Thoracic aorta (tissue), 2 donors: ENCODE measurements around the gene MACROD1. TPM values are rescaled to one million over a fixed set of nuclear protein-coding genes. Genes with fewer than 3 reads are reported as not detected.
A peak's percentile ranks its signal among the peaks of the same experiment; 100 is the strongest.

Source experiments
- ATAC-seq: fragments of 150-250 bp; one replicate; pipeline ENCODE4 v1.8.0; 2017; ENCODE audit warnings: low read depth; ENCODE audit not compliant: insufficient number of reproducible peaks, low FRiP score
- DNase-seq: peaks from one replicate; pipeline ENCODE4 v3.0.0-alpha.2; 2020; ENCODE audit warnings: low spot score
- H3K27ac ChIP-seq, 2 donors: fragments of 200-600 bp; sonication (generic); 1 replicate in 1 of 2; 2 replicates in 1 of 2; pipeline ENCODE4 v1.5.1; 2016; ENCODE audit warnings: mild to moderate bottlenecking in 2 of 2, moderate library complexity in 2 of 2
- H3K27me3 ChIP-seq: fragments of 200-600 bp; sonication (generic); replicated peaks from 2 replicates; pipeline ENCODE4 v1.6.0; 2016; ENCODE audit warnings: mild to moderate bottlenecking; ENCODE audit not compliant: insufficient read depth
- H3K36me3 ChIP-seq: fragments of 200-600 bp; sonication (generic); one replicate; pipeline ENCODE4 v1.5.1; 2016
- H3K4me1 ChIP-seq, 2 donors: fragments of 200-600 bp; sonication (generic); 1 replicate in 1 of 2; 2 replicates in 1 of 2; pipeline versions ENCODE4 v1.5.1 to v1.6.0; 2016; ENCODE audit warnings: low read depth in 2 of 2, mild to moderate bottlenecking in 1 of 2; ENCODE audit not compliant: control insufficient read depth in 1 of 2
- H3K4me3 ChIP-seq: fragments of 200-600 bp; sonication (generic); 2 replicates; pipeline ENCODE4 v1.5.1; 2016; ENCODE audit warnings: mild to moderate bottlenecking
- H3K9me3 ChIP-seq: fragments of 200-600 bp; sonication (generic); 2 replicates; pipeline ENCODE4 v1.5.1; 2016
- CTCF ChIP-seq: fragments of 200-600 bp; sonication (generic); IDR thresholded peaks from one replicate; pipeline ENCODE4 v1.5.1; 2019; ENCODE audit warnings: antibody characterized with exemption
- total RNA-seq, 2 donors: library from RNA; depleted of rRNA; stranded (reverse); fragments of >200 nt; gene quantifications; one replicate each; pipeline versions ENCODE4 v1.1.0 to v1.2.3, GENCODE V29; 2016

The MACROD1 gene
- total RNA-seq, 2 donors from 2014 or later, result 15.8 to 17.6 TPM

GRCh38 chr11:64178203-64178602 lies 12.3 kb upstream of the MACROD1 start:
- no peaks in the 10 kb centered on the region for H3K36me3 ChIP-seq
- H3K27me3 ChIP-seq, result no peaks in the 10 kb centered on the region
- no peak overlapping the region for H3K27ac ChIP-seq
- no peak overlapping the region for H3K4me3 ChIP-seq
- H3K9me3 ChIP-seq, result no peaks in the 10 kb centered on the region
- no peak for ATAC-seq
- DNase-seq, result no peak
- H3K4me1 ChIP-seq, result peaks cover 13 to 25% of the 10 kb centered on the region in 2 donors
- TF ChIP-seq CTCF, result no peak

DNA sequence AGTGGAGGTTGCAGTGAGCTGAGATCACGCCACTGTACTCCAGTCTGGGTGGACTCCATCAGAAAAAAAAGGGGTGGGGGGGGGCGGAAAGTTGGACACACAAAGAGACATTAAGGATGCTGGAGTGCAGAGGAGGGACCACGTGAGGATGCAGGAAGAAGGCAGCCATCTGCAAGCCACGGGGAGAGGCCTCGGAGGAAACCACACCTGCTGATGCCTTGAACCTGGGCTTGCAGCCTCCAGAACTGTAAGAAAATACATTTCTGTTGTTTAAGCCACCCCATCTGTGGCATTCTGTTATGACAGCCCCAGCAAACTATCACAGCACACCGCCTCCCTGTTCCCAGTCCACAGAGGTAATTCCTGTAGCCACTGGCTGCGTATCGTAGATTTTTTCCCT lies 10.8 kb upstream of the MACROD1 start:
- H3K27ac ChIP-seq, result no peak overlapping the region
- DNase-seq, result no peak
- H3K9me3 ChIP-seq, result no peaks in the 10 kb centered on the region
- no peaks in the 10 kb centered on the region for H3K36me3 ChIP-seq
- no peak overlapping the region for H3K4me3 ChIP-seq
- peaks cover 9 to 13% of the 10 kb centered on the region in 2 donors for H3K4me1 ChIP-seq
- no peaks in the 10 kb centered on the region for H3K27me3 ChIP-seq
- no peak for ATAC-seq
- TF ChIP-seq CTCF, result no peak

DNA sequence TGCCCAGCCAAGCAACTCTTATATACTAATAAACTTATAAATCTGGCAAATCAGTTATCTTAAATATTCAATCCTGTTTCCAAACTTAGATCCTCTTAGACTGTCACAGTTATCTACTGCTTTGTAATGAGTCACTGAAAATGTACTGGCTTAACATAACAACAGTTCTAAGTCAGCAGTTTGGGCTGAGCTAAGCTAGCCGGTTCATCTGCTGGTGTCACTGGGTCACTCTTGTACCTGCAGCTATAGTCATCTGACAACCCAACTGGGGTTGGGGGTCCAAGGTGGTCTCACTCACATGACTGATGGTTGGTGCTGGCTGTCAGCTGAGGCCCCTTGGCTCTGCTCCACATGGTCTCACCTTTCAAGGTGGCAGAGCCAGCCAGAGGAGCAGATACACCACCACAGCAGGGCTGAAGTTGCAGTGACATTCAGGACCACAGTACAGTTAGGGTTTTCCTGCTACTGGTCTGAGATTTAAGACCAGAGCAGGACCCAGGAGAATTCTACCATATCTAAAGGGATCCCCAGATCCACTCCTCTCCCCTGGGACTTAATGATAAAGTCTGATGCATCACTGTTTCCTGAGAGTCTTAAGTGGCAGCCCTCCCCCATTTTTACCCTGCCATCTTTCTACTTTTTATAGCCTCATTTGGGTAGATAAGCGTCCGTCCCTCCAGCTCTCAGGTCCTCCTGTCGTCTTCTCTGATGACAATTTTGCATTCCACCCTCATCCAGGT lies 7.9 kb upstream of the MACROD1 start:
- no peak for TF ChIP-seq CTCF
- H3K4me3 ChIP-seq, result no peak overlapping the region
- H3K27ac ChIP-seq, result no peak overlapping the region
- no peaks in the 10 kb centered on the region for H3K27me3 ChIP-seq
- ATAC-seq (no peak), DNase-seq (no peak)
- H3K9me3 ChIP-seq, result no peaks in the 10 kb centered on the region
- H3K36me3 ChIP-seq, result no peaks in the 10 kb centered on the region
- H3K4me1 ChIP-seq, result no peaks in the 10 kb centered on the region

DNA sequence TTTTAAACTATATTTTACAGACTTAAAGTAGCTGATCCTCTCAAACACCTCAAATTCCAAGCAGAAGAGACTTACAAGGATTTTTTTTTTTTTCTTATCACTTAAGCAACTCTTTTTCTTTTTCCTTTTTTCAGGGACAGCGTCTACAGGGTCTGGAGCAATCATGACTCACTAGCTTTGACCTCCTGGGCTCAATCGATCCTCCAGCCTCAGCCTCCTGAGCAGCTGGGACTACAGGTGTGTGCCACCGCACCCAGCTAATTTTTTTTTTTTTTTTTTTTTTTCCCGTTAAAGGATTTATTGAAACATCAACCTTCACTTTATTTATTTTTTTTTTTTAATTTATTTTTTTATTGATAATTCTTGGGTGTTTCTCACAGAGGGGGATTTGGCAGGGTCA lies 4.5 kb upstream of the MACROD1 start:
- no peak for DNase-seq
- no peak overlapping the region for H3K4me3 ChIP-seq
- no peak overlapping the region for H3K27ac ChIP-seq
- TF ChIP-seq CTCF, result no peak
- ATAC-seq, result no peak
- H3K4me1 ChIP-seq, result peaks cover 0 to 8% of the 10 kb centered on the region in 2 donors
- no peaks in the 10 kb centered on the region for H3K36me3 ChIP-seq
- no peaks in the 10 kb centered on the region for H3K27me3 ChIP-seq
- no peaks in the 10 kb centered on the region for H3K9me3 ChIP-seq

DNA sequence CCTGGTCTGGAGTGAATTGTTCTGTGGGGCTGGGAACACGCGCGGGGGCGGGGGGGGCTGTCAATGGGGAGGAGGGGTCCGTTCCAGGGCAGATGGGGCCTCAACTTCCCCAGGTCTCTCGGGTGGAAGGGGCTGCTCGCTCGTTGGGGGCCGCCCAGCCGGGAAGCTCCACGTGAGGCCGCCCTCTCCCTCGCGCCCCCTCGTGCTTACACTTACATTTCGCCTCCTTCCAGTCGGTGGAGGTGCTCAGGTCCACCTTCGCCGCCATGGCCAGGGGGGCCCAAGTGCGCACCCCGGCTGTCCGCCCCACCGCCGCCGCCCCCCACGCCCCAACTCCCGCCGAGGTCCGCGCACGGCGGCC lies 452 bp downstream of the MACROD1 start:
- H3K9me3 ChIP-seq, result no peaks in the 10 kb centered on the region
- H3K36me3 ChIP-seq, result no peaks in the 10 kb centered on the region
- peak overlapping the region; percentile 85 for H3K4me3 ChIP-seq
- no peaks in the 10 kb centered on the region for H3K27me3 ChIP-seq
- TF ChIP-seq CTCF, result no peak
- peaks cover 0 to 21% of the 10 kb centered on the region in 2 donors for H3K4me1 ChIP-seq
- ATAC-seq (no peak), DNase-seq (no peak)
- H3K27ac ChIP-seq, result no peak overlapping the region
